Ammon's horn (tissue), 1 donor: ENCODE data around the gene NOC2L.
"Not testable (repeated sequence)": the region's sequence is repeated elsewhere in the genome, so short reads cannot be mapped to it uniquely, and the experiment has no call there.

Experiments used
- DNase-seq: peaks from one replicate; pipeline ENCODE4 v3.0.0-alpha.2; 2016; ENCODE audit warnings: low spot score

The NOC2L gene

DNA sequence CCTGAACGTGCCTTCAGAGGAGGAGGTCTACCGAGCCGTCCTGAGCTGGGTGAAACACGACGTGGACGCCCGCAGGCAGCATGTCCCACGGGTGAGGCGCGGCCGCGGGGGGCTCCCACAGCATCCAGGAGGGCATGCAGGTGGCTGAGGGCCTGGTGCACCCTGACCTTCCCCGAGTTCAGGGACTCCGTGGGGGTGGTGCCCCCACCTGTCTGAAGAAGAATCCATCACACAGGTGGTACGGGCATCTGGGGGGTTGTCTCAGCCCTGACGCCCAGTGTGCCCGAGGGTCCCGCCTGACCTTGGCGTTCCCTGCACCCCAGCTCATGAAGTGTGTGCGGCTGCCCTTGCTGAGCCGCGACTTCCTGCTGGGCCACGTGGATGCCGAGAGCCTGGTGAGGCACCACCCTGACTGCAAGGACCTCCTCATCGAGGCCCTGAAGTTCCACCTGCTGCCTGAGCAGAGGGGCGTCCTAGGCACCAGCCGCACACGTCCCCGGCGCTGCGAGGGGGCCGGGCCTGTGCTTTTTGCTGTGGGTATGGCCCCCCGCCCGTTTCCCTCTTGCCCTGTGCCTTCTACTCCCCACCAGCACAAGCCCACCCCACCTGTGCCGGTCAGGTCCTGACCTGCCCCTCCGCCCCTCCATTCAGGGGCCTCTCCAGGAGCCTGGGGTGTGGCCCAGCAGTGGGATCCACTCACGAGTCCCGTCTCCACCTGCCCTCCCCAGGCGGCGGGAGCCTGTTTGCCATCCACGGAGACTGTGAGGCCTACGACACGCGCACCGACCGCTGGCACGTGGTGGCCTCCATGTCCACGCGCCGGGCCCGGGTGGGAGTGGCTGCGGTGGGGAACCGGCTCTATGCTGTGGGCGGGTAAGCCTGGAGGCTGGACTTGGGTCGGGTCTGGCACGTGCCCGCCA, 3.6 kb upstream of the NOC2L start:
- DNase-seq, result no peak

DNA sequence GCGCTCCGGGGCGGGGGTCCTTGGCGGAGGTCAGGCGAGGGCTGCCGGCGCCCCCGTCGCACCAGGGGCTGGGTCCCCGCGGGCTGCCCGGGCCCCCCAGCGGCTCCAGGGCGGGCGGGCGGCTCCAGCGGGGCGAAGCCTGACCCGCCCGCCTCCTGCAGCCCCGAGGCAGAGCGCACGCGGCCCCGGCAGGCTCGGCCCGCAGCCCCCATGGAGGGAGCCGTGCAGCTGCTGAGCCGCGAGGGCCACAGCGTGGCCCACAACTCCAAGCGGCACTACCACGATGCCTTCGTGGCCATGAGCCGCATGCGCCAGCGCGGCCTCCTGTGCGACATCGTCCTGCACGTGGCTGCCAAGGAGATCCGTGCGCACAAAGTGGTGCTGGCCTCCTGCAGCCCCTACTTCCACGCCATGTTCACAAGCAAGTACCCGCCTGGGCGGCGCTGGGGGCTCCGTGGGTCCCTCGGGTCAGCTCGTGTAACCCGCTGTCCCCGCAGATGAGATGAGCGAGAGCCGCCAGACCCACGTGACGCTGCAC, 2.1 kb upstream of the NOC2L start:
- no peak for DNase-seq

DNA sequence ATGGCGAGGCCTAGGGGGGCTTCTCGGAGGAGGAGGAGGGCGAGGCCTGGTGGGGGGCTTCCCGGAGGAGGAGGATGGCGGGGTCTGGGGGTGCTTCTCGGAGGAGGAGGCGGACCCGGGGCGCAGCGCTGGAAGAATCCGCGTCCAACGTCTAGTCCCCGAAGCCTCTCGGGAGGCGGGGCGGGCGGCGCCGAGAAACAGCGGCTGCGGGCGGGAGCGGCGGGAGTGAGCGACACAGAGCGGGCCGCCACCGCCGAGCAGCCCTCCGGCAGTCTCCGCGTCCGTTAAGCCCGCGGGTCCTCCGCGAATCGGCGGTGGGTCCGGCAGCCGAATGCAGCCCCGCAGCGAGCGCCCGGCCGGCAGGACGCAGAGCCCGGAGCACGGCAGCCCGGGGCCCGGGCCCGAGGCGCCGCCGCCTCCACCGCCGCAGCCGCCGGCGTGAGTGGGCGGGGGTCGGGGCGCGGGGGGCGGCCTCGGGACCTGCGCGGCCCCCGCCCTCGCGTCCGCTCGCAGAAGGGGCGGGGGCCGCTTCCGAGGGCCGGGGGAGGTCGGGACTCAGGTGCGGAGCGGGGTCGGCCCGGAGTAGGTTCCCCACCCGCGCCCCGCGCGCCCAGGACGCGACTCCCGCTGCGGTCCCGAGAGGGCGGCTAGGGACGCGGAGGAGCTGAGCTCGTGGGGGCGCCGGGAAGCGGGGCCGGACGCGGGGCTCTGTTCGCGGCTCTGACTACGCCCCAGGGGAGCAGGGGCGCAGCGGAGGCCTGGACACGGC, 1.5 kb upstream of the NOC2L start, which contains the start of gene KLHL17:
Gene KLHL17 (plus strand): TSS at position 222 of the 769 bp plus-strand sequence. CDS start 110 bp downstream, at position 332.
- peak; percentile 71 for DNase-seq

DNA sequence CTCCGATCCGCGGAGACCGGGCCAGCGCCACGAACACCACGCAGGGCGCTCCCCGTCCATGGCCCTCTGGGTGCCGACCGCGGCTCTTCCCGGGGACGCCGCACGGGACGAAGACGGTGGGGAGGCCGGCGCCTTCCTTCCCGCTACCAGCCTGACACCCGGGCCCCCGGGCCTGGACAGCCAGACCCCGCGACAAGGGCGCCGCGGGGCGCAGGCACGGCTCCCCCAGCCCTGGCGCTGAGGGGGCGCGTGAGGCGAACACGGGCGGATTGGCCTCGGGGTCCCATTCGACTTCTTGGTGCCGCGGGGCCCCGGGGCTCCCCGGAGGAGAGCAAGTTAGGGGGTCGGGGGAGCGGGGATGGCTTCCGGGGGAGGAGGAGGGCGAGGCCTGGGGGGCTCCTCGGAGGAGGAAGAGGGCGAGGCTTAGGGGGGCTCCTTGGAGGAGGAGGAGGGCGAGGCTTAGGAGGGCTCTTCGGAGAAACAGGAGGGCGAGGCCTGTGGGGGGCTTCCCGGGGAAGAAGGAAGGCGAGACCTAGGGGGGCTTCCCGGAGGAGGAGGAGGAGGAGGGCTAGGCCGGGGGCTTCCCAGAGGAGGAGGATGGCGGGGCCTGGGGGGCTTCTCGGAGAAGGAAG, 791 bp upstream of the NOC2L start:
- no peak for DNase-seq

DNA sequence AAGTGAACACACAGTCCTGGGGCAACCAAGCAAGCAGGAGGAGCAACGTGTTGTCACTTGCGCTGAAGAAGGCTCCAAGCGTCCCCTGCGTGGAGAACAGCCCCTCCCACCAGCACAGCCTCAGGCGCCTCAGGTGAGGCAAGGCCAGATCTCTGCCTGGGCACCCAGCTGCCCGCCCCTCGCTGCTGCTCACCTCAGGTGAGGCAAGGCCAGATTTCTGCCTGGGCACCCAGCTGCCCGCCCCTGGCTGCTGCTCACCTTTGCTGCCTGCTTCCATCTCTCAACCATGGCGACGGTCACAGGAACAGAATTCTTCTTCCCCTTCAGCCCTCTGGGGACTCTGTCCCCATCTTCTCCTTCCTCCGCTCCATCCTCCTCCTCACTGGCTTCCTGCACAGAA, 2.4 kb downstream of the NOC2L start:
- no peak for DNase-seq

DNA sequence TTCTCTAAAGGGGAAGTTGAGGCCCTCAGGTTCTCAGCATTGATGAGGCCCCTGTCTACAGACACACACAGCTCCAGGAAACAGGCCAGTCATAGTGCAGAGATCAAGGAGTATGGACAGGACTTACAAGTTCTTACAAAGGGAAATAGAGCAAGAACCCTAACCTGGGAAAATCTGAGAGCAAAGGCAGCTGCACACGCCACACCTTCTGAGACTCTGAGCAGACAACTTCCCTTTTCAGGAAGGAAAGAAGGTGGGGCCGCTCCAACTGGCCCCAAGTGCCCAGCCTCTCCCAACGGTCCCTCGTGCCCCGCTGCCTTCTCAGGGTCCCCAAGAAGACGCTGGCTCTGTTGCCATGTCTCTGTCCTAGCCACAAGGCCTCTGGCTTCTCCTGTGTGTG, 3.6 kb downstream of the NOC2L start:
- no peak for DNase-seq

DNA sequence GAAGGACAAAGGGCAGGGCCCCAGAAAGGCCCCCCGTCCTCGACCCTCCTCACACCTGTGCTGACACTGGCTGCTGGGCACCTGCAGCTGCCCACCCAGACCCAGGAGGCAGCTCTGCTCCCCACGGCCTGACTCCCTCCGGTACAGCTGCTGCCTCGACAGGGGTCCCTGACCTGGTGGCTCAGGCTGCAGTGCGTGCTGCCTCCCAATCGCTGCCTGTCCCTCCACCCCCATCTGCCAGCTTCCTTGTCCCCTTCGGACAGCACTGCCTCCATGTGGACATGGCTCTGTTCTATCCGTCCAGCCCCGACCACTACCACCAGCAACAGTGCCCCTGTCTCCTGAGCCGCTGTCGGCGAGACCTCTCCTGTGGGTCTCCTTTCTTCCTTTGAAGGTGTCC, 4.1 kb downstream of the NOC2L start:
- DNase-seq, result no peak

DNA sequence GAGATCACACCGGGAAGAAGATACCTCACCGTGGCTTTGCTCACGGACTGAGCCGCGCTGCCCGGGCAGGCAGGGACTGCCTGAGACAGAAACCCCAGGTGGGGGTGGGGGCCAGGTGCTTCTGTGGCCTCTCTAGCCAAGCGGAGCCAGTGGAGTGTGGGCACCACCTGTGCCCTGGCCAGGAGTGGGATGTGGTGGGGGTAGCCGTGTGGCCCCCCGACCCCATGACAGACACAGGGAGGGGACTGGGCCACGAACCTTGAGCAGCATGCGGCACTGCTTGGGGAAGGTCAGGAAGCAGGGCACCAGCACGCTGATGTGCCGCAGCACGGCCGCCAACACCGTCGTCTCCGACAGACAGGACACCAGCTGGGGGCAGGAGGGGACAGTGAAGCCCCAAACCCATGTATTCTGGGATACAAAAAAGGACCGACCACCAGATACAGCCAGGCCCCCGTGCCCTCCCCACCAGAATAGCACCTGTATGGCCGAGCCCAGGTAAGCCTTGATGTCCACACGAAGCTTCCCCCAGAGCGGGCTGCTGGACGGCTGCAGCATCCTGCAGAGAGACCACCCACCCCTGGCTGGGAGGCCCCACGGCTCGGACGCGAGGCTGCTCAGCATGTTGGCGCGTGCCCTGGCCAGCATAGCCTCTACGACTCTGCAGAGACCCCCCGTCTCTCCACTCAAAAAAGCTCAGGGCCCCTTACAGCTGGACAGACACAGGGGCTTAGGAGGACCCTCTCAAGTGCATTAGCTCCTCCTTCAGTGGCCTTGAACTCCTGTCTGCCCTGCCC, 5.3 kb downstream of the NOC2L start:
- no peak for DNase-seq

DNA sequence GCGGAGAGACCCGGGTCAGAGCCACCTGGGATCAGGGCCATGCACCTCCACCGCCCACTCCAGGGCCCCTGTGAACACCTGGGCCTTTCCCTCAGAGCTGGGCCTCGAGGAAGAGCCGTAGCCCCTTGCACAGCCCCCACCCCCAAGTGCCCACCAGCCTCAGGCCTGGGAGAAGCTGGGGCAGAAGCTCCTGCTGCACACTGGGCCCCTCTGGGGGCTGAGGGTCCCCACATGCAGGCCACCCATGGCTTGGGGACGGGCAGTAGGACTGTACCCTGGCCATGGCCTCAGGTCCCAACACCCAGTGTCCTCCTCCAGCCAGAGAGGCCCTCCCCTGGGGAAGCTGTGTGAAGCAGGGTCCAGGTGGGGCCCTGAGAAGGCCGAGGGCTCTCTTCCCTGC, 6.5 kb downstream of the NOC2L start:
- DNase-seq, result no peak

DNA sequence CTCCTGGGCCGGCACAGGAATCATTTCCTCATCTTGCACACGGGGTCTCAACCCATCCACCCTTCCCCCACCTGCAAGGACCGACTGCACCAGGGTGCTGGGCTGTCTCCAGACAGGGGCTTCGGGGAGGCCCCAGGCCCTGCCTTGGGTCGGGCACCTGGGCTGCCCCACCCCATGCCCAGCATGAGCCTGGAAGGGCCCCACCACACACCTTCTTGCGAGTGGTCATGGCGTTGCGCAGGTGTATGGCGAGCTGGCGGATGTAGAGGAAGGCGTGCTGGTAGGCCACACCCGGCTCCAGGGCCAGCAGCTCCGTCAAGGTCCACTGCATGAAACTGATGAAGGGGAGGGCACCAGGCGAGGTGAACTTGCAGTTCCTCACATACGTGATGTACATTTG, 6.9 kb downstream of the NOC2L start:
- DNase-seq, result no peak

DNA sequence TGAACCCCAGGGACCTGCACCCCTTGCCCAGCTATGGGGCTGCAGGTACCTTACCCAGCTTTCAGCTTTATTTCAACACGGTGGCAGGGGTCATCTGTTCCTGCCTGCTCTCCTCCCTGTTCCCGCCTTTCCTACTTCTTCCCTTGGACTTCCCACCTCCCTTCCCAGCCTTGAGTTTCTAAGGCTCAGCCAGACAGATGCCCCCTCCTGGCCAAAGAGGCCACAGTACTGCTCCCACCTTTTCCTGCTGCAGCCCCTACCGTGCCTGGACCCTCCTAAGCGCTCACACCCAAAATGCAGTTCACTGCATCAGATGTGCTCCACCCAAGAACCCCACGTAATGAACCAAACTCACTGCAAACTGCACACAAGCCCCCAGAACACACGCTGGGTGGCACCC, 7.7 kb downstream of the NOC2L start:
- no peak for DNase-seq

DNA sequence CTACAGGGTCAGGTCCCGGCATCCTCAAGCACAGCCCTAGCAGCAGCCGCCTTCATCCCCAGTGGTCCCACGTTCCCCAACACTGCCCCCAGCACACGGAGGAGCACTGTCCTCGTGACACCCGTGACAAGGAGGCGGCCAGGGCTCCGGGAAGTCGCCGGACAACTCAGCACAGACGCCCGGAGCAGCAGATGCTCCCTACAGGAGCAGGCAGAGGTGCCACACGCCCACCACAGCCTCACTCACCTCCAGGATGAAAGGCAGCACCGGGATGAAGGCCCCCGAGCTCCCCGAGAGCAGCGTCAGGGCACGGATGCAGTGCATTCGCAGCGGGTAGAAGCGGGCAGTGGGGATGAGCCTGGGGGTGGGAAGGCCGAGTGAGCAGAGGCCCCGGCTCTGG, 8.2 kb downstream of the NOC2L start:
- no peak for DNase-seq

DNA sequence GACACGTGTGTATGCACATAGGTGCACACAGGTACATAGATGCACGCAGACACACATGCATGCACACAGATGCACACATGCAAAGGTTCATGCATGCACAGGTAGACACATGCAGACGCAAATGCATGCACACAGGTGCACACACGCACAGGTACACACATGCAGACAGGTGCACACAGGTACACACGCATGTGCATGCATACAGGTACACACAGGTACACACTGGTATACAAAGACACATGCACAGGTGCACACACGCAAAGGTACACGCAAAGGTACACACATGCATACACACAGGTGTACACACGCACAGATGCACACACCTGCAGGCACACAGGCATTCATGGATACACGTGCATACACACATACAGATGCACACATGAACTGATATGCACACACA, 8.8 kb downstream of the NOC2L start:
- DNase-seq, result no peak

DNA sequence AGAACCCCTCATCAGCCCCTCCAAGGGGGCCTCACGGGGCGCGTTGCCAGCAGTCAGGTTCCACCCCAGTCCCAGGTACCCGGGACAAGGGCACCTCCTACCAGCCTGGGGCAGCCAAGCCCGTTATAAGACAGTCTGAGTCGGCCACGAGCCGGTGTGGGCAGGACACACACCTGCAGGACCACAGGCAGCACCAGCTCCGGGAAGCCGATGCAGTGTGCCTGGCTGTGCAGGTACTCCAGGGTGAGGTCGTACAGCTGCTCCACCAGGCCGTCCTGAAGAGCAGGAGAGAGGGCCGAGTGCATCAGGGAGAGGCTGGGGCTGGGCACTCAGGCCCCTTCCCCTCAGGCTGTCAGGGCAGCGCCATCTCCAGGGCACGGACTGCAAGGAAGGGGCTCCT, 11.1 kb downstream of the NOC2L start:
- no peak for DNase-seq

DNA sequence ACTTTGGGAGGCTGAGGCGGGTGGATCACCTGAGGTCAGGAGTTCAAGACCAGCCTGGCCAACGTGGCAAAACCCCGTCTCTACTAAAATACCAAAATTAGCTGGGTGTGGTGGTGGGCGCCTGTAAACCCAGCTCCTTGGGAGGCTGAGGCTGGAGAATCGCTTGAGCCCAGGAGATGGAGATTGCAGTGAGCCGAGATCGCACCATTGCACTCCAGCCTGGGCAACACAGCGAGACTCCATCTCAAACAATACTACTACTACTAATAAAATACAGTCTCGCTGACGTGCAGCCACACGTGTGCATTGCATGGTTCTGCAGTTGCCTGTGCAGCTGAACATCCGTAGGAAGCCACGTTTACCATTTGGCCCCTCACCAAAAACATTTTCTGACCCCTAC, 12.2 kb downstream of the NOC2L start:
- not testable (repeated sequence) for DNase-seq

DNA sequence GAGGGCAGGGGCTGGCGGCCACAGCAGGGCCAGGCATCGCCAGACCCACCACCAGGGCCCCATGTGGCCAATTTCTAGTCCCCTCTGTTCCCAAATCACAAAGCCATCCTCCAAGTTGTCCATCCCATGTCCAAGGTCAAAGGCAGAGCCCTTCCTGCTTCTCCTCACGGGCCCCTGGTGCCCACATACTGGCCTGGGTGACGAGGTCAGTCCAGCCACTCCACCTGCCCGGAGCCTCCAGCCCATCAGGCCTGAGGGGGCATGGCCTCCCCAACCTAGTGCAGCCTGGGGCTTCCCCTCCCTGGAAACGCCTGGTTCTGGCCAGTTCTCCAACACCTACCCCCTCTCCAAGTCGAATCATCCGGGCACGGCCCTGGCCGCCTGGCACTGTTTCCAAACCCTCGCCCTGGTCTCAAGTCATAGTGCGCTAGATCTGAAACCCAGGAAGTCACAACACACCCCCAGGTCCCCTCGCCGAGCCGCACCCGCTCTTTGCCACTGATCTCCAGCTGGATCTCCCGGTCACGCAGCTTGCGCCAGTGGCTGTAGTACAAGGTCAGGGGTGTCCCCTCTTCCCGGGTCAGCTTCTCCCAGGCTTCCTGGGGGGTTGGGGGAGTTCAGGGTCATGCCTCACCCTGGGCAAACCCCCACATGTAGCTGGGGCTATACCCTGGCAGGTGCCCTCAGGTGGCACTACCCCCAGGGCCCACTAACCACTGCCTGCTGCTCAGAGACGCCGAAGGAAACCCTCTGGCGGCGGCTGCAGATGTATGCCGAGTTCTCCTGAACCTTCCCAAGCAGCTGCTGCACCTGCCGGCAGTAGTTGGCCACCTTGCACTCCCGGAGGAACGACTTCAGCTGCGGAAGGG, 13.1 kb downstream of the NOC2L start:
- DNase-seq, result no peak

DNA sequence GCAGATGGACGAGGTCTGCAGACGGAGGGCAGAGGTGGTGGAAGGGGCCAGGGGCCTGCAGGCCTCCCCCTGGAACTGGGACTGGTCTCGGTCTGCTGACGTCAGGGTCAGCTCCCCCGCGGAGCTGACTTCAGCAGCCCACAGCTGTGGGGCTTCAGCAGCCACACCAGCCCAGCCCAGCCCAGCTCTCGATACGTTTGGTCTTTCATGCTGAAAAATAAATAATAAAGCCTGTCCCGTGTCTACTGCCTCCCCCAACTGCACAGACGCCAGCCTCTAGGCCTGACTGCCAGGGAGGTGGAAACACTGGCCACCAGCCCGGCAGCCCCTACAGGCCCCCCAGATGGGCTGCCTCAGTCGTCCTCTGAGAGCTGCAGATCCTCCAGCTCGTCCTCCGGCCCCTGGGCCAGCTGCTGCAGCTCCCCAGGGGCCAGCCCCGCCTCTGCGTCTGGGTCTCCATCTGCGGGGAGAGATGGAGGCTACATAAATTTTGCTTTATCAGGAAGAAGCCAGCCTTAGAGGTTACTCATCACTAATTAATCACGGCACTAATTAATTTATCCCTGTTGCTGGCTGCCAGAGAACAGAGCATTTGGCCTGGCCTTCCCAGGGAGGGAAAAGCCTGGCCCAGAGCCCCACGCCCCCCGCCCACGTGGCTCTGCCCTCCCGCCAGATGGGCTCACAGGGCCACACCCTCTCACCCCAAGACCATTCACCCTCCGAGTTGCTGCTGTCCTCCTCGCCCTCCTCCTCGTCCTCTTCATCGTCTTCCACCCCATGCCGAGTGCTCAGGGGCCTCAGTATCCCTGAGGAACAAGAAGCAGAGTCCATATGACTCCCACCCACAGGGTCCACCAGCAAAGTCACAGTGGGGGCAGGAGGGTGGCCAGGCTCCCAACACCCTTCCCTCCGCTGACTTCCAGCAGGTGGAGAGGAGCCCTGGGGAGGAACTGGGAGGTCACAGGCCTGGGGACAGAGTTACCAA, 14.4 kb downstream of the NOC2L start:
- no peak for DNase-seq

DNA sequence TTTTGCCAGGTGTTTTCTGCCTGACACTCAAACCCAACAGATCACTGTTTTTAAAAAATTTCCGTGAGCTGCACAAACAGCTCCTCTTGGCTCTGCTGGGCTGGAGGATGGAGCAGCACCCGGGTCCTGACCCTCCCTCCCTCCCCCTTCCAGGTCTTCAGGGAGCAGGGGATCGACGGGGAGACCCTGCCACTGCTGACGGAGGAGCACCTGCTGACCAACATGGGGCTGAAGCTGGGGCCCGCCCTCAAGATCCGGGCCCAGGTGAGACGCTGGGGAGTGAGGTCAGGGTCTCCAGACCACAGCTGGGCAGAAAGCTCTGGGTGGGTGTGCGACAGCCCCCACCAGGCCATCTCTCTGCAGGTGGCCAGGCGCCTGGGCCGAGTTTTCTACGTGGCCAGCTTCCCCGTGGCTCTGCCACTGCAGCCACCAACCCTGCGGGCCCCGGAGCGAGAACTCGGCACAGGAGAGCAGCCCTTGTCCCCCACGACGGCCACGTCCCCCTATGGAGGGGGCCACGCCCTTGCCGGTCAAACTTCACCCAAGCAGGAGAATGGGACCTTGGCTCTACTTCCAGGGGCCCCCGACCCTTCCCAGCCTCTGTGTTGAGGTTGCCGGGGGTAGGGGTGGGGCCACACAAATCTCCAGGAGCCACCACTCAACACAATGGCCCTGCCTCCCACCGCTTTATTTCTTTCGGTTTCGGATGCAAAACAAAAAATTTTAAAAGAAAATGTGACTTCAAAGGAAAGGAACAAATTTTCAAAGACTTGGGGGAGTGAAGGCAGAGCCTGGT, 15.3 kb downstream of the NOC2L start:
- no peak for DNase-seq
